ENCODE measurements around the gene MCF2L.

DNA sequence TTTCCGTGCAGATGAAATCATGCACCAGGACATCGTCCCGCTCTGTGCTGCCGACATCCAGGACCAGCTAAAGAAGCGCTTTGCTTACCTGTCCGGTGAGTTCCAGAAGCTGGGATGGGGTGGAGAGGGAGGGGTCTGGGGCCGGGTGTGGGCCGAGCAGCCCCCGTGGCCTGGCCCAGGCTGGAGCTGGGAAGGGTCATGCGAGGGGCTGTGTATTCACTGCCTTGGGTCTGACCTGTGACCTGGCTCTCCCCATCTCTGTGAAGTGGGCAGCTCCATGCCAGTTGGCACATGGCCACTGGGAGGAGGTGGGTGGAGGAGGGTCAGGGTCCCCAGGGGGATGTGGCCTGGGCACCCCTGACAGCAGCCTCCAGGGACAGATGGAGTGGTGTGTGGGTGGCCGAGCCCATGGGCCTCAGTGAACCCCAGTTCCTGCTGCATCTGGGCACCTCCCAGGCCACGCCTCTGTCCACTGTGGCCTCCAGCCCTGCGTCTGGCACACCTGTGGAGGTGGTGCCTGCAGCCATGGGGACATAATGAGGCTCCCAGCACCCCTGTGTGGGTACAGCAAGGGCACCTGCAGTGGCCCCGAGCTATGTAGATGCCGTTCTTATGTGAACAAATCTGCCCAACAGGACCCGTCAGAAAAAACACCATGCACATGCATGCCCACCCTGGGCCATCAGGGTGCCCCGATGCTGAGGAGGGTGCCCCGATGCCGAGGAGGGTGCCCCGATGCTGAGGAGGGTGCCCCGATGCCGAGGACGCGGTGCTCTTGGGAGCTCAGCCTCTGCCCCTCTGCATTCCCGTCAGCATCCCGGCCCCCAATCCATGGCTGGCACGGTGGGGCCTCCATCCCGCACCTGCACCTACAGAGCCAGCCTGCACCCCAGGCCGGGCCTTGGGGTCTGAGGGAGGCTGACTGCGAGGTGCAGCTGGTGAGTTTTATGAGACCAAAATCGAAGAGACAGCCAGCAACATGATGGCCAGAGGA is 46.0 kb downstream of the MCF2L start:
- TF ChIP-seq, protein P1, sequence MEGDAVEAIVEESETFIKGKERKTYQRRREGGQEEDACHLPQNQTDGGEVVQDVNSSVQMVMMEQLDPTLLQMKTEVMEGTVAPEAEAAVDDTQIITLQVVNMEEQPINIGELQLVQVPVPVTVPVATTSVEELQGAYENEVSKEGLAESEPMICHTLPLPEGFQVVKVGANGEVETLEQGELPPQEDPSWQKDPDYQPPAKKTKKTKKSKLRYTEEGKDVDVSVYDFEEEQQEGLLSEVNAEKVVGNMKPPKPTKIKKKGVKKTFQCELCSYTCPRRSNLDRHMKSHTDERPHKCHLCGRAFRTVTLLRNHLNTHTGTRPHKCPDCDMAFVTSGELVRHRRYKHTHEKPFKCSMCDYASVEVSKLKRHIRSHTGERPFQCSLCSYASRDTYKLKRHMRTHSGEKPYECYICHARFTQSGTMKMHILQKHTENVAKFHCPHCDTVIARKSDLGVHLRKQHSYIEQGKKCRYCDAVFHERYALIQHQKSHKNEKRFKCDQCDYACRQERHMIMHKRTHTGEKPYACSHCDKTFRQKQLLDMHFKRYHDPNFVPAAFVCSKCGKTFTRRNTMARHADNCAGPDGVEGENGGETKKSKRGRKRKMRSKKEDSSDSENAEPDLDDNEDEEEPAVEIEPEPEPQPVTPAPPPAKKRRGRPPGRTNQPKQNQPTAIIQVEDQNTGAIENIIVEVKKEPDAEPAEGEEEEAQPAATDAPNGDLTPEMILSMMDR (IDR thresholded peaks at IDR 0.05 in 2 of 3, conservative IDR thresholded peaks at IDR 0.05 in 1 of 3; ENCODE audit: control insufficient read depth in 2 of 3, extremely low read depth in 1 of 3, insufficient read depth in 1 of 3, low read depth in 3 of 3, low read length in 3 of 3): no peak
- TF ChIP-seq EED (IDR thresholded peaks at IDR 0.05; ENCODE audit: low read depth): no peak
- TF ChIP-seq USF2 (IDR thresholded peaks at IDR 0.05; ENCODE audit: borderline replicate concordance, low read depth, low read length): no peak
- TF ChIP-seq RELA (IDR thresholded peaks at IDR 0.05; ENCODE audit: borderline replicate concordance, partially characterized antibody): no peak
- no peak for TF ChIP-seq NFYA (IDR thresholded peaks at IDR 0.05; ENCODE audit: borderline replicate concordance, low read depth, low read length)
- TF ChIP-seq E2F4 (IDR thresholded peaks at IDR 0.05; ENCODE audit: low read depth, low read length): no peak
- TF ChIP-seq CREB1 (IDR thresholded peaks at IDR 0.05; ENCODE audit: low read depth): no peak
- no peak for TF ChIP-seq POLR2A (IDR thresholded peaks at IDR 0.05; ENCODE audit: low read depth, low read length)
- TF ChIP-seq NFYB (IDR thresholded peaks at IDR 0.05; ENCODE audit: insufficient read depth, low read depth, low read length): no peak
- no peak for TF ChIP-seq CHD2 (IDR thresholded peaks at IDR 0.05; ENCODE audit: borderline replicate concordance, low read depth, low read length)
- TF ChIP-seq TCF12 (IDR thresholded peaks at IDR 0.05; ENCODE audit: low read depth, low read length): no peak
- TF ChIP-seq BRCA1 (IDR thresholded peaks at IDR 0.05; ENCODE audit: low read depth, low read length): no peak
- no peak for TF ChIP-seq ZNF622 (IDR thresholded peaks at IDR 0.05)
- no peak for TF ChIP-seq RFX5 (IDR thresholded peaks at IDR 0.05; ENCODE audit: low read depth, low read length)
